ENCODE results near the gene SYNE3. TPM values are rescaled to one million over a fixed set of nuclear protein-coding genes. Genes with fewer than 3 reads are reported as not detected.

The SYNE3 gene
- total and polyA plus RNA-seq, 10 of the 15 experiments (the other 5 are each of a cell fraction or from before 2014, with no cell fraction given) = 1.4 to 44.1 (median 13.4) TPM

DNA sequence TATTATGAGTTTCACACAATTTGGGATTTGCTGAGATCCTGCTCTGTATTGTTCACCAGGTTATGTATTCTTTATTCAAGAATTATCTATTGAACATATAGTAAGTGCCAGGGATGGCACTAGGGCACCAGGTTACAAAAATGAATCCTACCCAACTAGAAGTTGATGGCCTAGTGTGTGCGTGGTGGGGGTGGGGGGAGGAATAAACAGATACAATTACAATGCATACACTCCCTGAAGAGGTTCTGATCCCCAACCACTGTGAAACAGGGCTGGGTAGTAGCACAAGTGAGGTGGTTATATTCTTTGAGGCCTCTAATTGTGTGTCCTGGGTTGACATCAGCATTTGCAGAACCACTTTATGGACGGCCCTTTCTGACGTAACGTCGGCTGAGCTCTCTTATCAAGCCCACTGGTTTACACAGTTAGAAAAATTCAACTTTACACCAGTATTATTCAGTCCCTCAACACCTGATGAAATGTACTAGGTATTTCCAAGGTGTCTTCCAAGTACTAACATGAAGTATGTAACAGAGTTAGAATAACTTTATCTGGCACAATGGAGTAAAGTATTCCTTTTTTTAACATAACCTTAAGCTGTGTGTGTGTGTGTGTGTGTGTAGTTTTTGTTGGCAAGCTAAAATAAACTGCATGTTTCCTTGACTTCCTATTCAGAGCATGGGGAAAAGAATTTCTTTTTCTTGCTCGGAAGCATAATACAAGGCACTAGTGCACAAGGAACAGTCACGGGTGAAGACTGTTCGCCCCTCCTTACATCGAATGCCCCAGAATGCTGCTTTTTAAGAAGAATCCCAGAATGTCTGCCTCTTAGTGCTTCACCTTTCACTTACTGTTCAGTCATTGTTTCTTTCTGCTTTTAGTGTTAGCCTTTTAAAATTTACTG lies 10.3 kb upstream of the SYNE3 start (continued):
- TF ChIP-seq, protein P1, sequence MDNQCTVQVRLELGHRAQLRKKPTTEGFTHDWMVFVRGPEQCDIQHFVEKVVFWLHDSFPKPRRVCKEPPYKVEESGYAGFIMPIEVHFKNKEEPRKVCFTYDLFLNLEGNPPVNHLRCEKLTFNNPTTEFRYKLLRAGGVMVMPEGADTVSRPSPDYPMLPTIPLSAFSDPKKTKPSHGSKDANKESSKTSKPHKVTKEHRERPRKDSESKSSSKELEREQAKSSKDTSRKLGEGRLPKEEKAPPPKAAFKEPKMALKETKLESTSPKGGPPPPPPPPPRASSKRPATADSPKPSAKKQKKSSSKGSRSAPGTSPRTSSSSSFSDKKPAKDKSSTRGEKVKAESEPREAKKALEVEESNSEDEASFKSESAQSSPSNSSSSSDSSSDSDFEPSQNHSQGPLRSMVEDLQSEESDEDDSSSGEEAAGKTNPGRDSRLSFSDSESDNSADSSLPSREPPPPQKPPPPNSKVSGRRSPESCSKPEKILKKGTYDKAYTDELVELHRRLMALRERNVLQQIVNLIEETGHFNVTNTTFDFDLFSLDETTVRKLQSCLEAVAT (IDR thresholded peaks at IDR 0.05) = no peak
- TF ChIP-seq CREM (IDR thresholded peaks at IDR 0.05; ENCODE audit: low read depth) (no peak), CEBPB (IDR thresholded peaks at IDR 0.05; ENCODE audit: borderline replicate concordance in 1 of 2, low read depth in 2 of 2, low read length in 2 of 2) (no peak), CHD4 (IDR thresholded peaks at IDR 0.05) (no peak), CBX5 (IDR thresholded peaks at IDR 0.05; ENCODE audit: low read depth) (no peak), BMI1 (IDR thresholded peaks at IDR 0.05; ENCODE audit: borderline replicate concordance) (no peak)

DNA sequence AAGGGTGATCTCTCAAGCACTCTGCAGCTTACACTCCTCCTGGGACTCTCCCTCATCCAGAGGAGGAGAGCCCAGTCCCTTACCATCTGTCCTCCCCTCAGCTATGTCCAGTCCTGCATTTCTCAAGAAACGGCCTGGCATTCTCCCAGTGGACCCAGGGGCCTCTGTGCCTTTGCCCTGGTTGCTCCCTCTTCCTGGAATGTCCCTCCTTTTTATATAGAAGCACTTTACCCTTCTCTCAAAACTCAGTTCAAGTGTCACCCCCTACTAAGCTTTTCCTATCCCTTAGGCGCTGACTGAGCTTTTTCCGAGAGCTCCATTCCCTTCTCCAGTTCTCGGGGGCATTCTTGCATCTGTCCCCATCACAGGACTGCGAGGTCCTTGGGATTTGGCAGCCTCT lies 9.5 kb upstream of the SYNE3 start:
- WGBS (ENCODE audit: insufficient coverage, insufficient replicate concordance, low lambda C conversion rate, missing lambda C conversion rate) = 77% methylated on average over 5 of the region's 5 CpGs
- DNase-seq (ENCODE audit: low read depth, low spot score) (no peak), ATAC-seq (no peak), FAIRE-seq (no peak)
- H2AFZ ChIP-seq (ENCODE audit: control insufficient read depth, low read depth, low read length) = no peak overlapping the region
- no TSS peak for BruUV-seq (replicated peaks)
- H3K4me3 ChIP-seq = no peak overlapping the region
- intact Hi-C loops (cut with micrococcal nuclease; ENCODE audit: unreplicated experiment) (no loop called here), in situ Hi-C loops (cut with MboI) (no loop called here)
- peaks cover 7% of the 10 kb centered on the region for H3K79me2 ChIP-seq (ENCODE audit: control insufficient read depth, insufficient read depth, low read length)
- ChIA-PET SMC1A (ENCODE audit: uncharacterized antibody, unreplicated experiment) (interaction anchor here (0.8 to 8.3 kb wide), 12 partner anchors 11 to 98 kb away, joined by 3 to 187 read pairs (median 10); no protein-coding TSS in a partner anchor), POLR2A (interaction anchor here (1.1 kb wide), 1 partner anchor 12 kb away, joined by 3 read pairs; no protein-coding TSS in a partner anchor), CTCF (interaction anchor here (0.7 to 18.0 kb wide), 12 partner anchors 10 to 496 kb away, joined by 3 to 525 read pairs (median 15); partner anchors contain the start of gene SYNE3), RAD21 (ENCODE audit: unreplicated experiment) (interaction anchor here (0.9 to 9.8 kb wide), 5 partner anchors 11 to 82 kb away, joined by 3 to 171 read pairs (median 13); partner anchors contain the start of gene SYNE3)
- no peaks in the 10 kb centered on the region for H3K9me3 ChIP-seq (replicated peaks; ENCODE audit: control insufficient read depth, insufficient read depth, low read length)
- no peaks in the 10 kb centered on the region for H4K20me1 ChIP-seq (ENCODE audit: control insufficient read depth, insufficient read depth)
- H3K27me3 ChIP-seq (replicated peaks in 1 of 2; ENCODE audit: control insufficient read depth in 2 of 2, insufficient read depth in 2 of 2, low read length in 1 of 2) = no peaks in the 10 kb centered on the region
- no peak overlapping the region for H3K27ac ChIP-seq (ENCODE audit: control insufficient read depth, insufficient read depth)
- no peak overlapping the region for H3K4me2 ChIP-seq (ENCODE audit: control insufficient read depth, insufficient read depth)
- no peaks in the 10 kb centered on the region; a peak in 1 of 4 replicates for H3K36me3 ChIP-seq (ENCODE audit: control insufficient read depth in 2 of 2, insufficient read depth in 2 of 2, low read length in 1 of 2)
- H3K9ac ChIP-seq (ENCODE audit: control insufficient read depth, insufficient read depth, low read length) = no peak overlapping the region
- H3K4me1 ChIP-seq (ENCODE audit: control insufficient read depth, insufficient read depth, low read length) = no peaks in the 10 kb centered on the region; the same call in 1 of the 2 replicates
- TF ChIP-seq, protein P2, sequence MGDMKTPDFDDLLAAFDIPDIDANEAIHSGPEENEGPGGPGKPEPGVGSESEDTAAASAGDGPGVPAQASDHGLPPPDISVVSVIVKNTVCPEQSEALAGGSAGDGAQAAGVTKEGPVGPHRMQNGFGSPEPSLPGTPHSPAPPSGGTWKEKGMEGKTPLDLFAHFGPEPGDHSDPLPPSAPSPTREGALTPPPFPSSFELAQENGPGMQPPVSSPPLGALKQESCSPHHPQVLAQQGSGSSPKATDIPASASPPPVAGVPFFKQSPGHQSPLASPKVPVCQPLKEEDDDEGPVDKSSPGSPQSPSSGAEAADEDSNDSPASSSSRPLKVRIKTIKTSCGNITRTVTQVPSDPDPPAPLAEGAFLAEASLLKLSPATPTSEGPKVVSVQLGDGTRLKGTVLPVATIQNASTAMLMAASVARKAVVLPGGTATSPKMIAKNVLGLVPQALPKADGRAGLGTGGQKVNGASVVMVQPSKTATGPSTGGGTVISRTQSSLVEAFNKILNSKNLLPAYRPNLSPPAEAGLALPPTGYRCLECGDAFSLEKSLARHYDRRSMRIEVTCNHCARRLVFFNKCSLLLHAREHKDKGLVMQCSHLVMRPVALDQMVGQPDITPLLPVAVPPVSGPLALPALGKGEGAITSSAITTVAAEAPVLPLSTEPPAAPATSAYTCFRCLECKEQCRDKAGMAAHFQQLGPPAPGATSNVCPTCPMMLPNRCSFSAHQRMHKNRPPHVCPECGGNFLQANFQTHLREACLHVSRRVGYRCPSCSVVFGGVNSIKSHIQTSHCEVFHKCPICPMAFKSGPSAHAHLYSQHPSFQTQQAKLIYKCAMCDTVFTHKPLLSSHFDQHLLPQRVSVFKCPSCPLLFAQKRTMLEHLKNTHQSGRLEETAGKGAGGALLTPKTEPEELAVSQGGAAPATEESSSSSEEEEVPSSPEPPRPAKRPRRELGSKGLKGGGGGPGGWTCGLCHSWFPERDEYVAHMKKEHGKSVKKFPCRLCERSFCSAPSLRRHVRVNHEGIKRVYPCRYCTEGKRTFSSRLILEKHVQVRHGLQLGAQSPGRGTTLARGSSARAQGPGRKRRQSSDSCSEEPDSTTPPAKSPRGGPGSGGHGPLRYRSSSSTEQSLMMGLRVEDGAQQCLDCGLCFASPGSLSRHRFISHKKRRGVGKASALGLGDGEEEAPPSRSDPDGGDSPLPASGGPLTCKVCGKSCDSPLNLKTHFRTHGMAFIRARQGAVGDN (IDR thresholded peaks at IDR 0.05) = no peak
- TF ChIP-seq MXI1 (IDR thresholded peaks at IDR 0.05; ENCODE audit: low read depth, low read length) = no peak
- TF ChIP-seq TCF7 (IDR thresholded peaks at IDR 0.05; ENCODE audit: borderline replicate concordance) = no peak
- TF ChIP-seq, protein P3, sequence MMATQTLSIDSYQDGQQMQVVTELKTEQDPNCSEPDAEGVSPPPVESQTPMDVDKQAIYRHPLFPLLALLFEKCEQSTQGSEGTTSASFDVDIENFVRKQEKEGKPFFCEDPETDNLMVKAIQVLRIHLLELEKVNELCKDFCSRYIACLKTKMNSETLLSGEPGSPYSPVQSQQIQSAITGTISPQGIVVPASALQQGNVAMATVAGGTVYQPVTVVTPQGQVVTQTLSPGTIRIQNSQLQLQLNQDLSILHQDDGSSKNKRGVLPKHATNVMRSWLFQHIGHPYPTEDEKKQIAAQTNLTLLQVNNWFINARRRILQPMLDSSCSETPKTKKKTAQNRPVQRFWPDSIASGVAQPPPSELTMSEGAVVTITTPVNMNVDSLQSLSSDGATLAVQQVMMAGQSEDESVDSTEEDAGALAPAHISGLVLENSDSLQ (IDR thresholded peaks at IDR 0.05) = no peak
- TF ChIP-seq, protein P4, sequence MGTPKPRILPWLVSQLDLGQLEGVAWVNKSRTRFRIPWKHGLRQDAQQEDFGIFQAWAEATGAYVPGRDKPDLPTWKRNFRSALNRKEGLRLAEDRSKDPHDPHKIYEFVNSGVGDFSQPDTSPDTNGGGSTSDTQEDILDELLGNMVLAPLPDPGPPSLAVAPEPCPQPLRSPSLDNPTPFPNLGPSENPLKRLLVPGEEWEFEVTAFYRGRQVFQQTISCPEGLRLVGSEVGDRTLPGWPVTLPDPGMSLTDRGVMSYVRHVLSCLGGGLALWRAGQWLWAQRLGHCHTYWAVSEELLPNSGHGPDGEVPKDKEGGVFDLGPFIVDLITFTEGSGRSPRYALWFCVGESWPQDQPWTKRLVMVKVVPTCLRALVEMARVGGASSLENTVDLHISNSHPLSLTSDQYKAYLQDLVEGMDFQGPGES (IDR thresholded peaks at IDR 0.05) = no peak
- no peak for TF ChIP-seq SPI1 (IDR thresholded peaks at IDR 0.05; ENCODE audit: borderline replicate concordance, insufficient read depth, low read depth, low read length)
- TF ChIP-seq SMAD1 (IDR thresholded peaks at IDR 0.05; ENCODE audit: low read depth, partially characterized antibody) = no peak

Data from GM12878 (cell line).